ENCODE results near the gene LAPTM5.

The LAPTM5 gene

GRCh38 chr1:30728832-30729638 lies 28.5 kb downstream of the LAPTM5 start:
- DNase-seq (ENCODE audit: low read depth): no peak

DNA sequence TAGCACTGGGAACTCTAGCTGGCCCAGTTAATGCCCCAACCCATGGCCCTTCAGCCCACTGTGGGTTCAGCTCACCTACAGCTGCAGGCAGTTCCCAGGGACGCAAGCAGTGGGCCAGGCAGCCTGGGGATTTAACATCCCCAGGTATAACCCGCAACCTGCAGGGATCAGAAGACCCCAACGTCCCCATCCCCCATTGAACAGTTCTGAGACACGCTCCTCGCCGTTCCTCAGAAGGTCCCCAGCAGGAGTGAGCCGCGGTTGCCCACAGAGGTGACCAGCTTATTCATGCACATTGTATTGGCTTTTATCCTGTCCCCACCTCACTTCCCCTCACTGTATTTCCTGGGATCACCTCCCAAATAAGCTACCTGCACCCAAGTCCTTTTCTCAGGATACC lies 29.2 kb downstream of the LAPTM5 start:
- DNase-seq (ENCODE audit: low read depth): no peak

DNA sequence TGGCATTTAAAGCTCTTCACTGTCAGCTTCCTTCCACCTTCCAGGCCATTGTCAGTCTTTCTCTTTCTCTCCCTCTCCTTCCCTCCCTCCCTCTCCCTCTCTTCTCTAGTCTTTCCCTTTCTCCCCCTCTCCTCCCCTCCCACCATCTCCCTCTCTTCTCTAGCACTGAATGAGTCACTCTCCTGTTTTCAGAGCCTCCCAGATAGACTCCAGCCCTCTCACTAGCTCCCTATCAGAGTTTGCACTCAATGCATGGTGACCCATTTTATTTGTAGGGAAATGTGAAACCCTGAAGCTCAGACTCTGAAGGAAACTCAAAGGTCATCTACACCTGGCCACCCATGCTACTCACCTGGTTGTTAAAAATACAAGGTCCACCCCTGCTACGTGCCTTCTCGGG lies 29.8 kb downstream of the LAPTM5 start:
- no peak for DNase-seq (ENCODE audit: low read depth)

GRCh38 chr1:30726773-30727684 lies 30.5 kb downstream of the LAPTM5 start:
- DNase-seq (ENCODE audit: low read depth): no peak

GRCh38 chr1:30726236-30726635 lies 31.3 kb downstream of the LAPTM5 start:
- no peak for DNase-seq (ENCODE audit: low read depth)

DNA sequence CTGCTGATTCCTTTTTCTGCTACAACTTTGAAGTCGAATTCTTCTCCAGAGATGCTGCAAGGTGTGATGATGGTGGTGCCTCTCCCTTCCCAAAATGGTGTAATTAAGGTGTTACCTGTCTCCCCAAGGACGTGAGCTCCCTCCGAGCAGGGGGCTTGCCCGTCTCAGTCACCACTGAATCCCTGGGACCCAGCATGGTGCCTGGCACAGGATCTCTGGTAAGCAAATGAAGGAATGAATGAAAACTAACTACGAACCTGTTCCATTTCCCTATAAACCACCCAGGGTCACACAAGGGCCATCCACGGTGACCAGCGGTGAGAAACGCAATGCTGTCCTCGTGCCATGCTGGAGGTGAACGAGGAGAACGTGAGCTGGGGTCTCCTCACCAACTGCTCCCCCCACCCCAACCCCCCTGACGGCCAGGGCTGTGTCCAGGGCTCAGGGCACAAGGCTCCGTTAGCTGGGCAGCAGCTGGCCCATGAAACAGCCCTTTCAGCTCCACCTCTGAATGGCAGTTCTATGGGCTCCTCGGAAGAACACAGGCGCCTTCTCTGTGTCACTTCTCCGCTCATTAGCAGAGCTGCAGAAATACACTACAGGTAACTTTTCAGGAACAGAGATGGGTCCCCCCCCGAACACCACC lies 32.0 kb downstream of the LAPTM5 start:
- no peak for DNase-seq (ENCODE audit: low read depth)

GRCh38 chr1:30724655-30725421 lies 32.7 kb downstream of the LAPTM5 start:
- DNase-seq (ENCODE audit: low read depth): no peak

DNA sequence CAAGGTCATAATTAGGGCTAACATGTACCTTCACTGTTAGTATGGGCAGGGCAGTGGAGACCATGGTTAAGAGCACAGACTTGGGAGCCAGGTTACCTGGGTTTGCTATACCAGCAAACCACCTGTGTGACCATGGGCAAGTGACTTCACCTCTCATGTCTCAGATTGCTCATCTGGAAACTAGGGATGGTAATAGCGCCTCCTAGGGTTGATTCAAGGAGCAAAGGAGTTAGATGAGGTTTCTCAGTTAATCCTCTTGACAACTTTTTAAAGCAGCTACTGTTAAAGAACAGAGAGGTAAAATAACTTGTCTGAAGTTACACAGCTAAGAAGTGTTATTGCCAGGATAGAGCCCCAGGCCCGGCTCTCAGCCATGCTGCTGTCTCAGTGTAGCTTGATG lies 33.4 kb downstream of the LAPTM5 start:
- no peak for DNase-seq (ENCODE audit: low read depth)

DNA sequence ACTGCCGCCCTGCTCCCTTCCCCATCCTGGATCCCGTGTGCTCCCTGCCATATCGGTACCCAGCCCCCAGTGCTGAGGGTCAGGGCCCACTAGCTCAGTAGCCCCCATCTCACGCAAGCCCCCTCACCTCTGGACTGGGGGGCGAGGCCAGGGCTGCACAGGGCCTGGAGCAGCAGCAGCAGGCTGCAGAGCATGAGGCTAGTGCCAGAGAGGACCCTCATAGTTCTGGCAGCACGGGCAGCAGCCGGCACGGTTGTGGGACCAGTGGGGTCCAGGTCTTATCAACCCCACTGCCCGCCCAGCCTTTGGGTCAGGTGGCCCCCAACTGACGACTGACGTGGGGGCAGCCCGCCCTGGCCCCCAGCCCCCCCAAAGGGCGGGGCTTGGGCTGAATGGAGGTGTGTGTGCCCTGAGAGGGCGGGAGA lies 34.2 kb downstream of the LAPTM5 start, which contains the start of gene MATN1:
Gene MATN1, minus strand, starts transcription at position 255 of the 425 bp plus-strand sequence. Its CDS starts 34 bp downstream, at position 221.
- no peak for DNase-seq (ENCODE audit: low read depth)

DNA sequence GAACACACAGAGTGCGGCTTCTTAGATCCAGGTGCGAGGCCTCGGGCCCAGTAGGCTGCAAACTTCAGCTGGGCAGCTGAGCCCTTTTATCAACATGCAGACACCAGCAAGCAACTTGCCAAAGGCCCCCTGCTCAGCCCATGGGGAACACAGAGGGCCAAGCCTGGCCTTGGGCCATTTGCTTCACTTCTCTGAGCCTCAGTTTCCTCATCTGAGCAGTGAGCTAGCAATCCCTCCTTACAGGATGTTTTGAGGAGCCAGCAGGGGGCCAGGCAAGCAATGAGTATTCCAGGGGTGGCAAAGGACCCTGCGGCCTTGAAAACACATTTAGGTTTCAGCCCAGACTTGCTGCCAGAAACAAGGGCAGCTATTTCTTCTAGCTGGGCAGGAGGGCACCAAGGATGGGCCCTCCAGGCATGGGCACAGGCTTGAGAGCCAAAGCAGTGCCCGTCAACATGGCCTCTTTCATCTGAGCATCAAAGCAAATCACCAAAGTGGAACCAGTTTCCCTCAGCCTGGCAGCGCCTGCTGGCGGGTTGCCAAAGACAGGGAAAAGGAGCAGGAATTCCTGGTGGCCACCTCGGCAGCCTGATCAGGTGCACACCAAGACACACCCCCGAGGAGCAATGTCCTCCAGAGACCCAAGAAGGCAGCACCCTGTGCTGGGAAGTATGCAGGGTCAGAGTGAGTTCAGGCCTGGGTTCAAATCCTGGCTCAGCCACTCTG lies 35.6 kb downstream of the LAPTM5 start:
- DNase-seq (ENCODE audit: low read depth): no peak

DNA sequence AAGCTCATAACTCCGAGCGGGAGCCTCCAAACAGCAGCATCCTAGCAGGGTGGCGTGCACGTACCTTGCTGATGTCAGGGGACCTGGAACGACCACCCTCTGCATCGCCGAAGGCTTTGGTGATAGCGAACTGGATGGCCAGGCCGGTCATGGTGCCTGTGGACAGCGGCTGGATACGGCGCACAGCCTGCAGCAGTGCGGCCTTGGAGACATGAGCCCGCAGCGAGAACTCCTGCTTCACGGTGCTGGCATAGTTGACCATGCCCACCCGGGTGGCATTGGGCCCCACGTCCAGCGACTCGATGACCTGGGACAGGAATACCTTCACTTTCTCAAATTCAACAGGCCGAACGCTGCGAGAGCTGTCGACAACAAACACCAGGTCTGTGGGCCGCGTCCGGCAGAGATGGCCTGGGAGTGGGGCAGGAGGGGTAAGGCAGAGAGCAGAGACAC lies 36.2 kb downstream of the LAPTM5 start:
- DNase-seq (ENCODE audit: low read depth): no peak

GRCh38 chr1:30720271-30721223 lies 37.0 kb downstream of the LAPTM5 start:
- DNase-seq (ENCODE audit: low read depth): no peak

DNA sequence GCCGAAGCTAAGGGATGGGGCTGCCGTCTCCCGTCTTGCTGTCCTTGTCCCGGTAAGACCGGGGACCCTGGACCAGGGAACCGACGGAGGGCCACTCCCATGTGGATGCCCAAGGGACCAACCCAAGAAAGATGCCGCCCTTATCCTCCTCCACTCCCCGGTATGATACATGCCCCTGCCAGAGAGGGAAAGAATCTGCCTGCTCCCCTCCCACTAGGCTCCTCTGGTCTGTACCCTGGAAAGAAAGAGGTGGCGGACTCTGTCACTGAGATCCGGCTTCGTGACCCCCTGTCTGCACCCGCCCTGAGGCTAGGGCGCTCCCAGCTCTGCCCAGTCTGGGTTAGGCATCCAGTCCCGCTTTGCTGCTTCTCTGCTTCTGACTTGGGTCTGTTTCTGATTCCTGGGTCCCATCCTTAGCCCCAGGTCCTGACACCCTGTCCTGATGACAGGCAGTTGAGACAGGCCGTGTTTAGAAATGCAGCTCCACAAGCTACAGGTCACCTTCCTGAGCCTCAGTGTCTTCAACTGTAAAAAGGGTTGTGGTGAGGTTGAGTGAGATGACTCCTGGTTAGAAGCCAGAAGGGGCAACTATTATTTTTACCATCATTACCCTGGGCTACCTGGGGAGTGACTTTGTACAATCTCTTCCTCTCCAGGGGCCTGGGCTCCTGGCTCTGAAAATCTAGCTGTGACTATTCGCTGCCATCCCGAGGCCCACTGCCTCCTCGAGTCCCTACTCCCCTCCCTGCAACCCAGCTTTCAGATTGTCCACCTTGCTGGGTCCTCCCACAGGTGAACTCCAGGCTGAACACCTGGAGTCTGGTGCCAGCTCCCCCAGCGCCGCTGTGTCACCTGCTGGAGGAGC lies 37.9 kb downstream of the LAPTM5 start:
- DNase-seq (ENCODE audit: low read depth): no peak

DNA sequence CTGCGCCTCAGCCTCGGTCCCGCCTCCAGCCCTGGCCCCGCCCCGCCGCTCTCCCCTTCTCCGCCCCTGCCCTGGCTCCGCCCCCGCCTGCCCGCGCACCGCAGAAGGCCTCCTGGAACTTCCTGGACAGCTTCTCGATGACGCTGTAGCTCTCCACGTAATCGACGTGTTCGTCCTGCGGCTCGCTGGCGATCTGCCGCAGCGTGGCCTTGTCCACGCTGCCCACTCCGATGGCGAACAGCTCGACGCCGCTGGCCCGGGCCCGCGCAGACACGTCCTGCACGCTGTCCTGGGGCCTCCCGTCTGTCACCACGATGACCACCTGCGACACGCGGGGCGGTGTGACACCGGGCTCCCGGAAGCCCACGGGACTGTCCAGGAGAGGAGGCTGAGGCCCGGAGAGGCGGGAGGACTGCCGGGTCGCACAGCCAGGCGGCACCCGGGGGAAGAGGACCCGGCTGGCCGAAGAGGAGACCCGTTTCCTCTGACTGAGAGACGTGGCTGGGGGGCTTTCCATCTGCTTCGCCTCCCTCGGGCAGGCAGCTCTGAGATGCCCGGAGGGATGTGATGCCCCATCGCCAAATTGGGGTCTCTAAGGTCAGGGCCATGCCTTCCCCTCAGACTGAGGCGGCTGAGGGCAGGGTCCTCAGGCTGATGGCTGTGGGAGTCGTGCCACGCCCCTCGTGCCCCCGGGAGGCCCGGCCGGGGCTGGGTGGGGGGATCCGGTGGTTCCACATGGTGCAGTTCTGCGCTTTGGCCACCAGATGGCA lies 38.8 kb downstream of the LAPTM5 start:
- DNase-seq (ENCODE audit: low read depth): peak; percentile 85

GRCh38 chr1:30718091-30718635 lies 39.4 kb downstream of the LAPTM5 start:
- DNase-seq (ENCODE audit: low read depth): peak; percentile 99

GRCh38 chr1:30716646-30717045 lies 40.9 kb downstream of the LAPTM5 start:
- no peak for DNase-seq (ENCODE audit: low read depth)

DNA sequence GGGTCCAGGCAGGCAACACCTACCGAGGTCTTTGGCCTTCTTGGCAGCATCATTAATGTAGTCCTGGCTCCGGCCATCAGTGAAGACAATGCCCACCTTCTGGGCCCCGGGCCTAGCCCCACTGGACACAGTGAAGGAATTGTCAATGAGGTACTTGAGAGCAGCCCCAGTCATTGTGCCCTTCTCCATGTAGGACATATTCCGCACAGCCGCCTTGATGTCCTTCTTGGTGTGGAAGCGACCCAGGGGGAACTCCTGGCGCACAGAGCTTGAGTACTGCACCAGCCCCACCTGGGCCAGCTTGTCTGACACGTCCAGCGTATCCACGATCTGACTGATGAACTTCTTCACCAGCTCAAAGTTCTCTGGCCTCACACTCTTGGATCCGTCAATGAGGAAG lies 41.7 kb downstream of the LAPTM5 start:
- DNase-seq (ENCODE audit: low read depth): no peak

- DNase-seq (ENCODE audit: low read depth): no peak
Observed at GRCh38 chr1:30715216-30715615, 42.4 kb downstream of the LAPTM5 start.

Measured in activated T-cell treated with anti-CD3 and anti-CD28 coated beads for 24 hours (primary cell).